A549 (cell line): ENCODE results near the gene TSNAXIP1. TPM values are rescaled to one million over a fixed set of nuclear protein-coding genes. Genes with fewer than 3 reads are reported as not detected.
A peak's percentile ranks its signal among the peaks of the same experiment; 100 is the strongest.

Source experiments
- BCL3 ChIP-seq: fragments of >200 bp; sonication (Bioruptor Twin); formaldehyde crosslinking; IDR thresholded peaks from 3 replicates; pipeline ENCODE4 v1.6.1; 2016
- BHLHE40 ChIP-seq: IDR thresholded peaks from 2 replicates; pipeline ENCODE4 v1.6.1; 2012; ENCODE audit warnings: low read depth, low read length, inconsistent platforms
- CBX2 ChIP-seq: fragments of 200-600 bp; sonication (generic); IDR thresholded peaks from 2 replicates; pipeline ENCODE4 v1.6.1; 2016; ENCODE audit warnings: low read depth, mild to moderate bottlenecking, borderline replicate concordance
- CBX8 ChIP-seq: fragments of 200-600 bp; sonication (generic); IDR thresholded peaks from 2 replicates; pipeline ENCODE4 v1.6.1; 2016
- CEBPB ChIP-seq, 2 experiments: fragments of >200 bp in 1 of 2; sonication (Bioruptor Twin) in 1 of 2; formaldehyde crosslinking in 1 of 2; IDR thresholded peaks; 2 replicates each; pipeline ENCODE4 v1.6.1; 2012 to 2016
- CHD4 ChIP-seq: fragments of 200-600 bp; sonication (generic); IDR thresholded peaks from 2 replicates; pipeline ENCODE4 v1.6.1; 2016; ENCODE audit warnings: antibody characterized with exemption, mild to moderate bottlenecking, borderline replicate concordance
- EHF ChIP-seq: fragments of 250-450 bp; sonication (Bioruptor Pico); IDR thresholded peaks from 2 replicates; pipeline ENCODE4 v1.5.0; 2020; ENCODE audit warnings: mild to moderate bottlenecking
- EP300 ChIP-seq, 2 experiments: fragments of >200 bp; sonication (Bioruptor Twin); formaldehyde crosslinking; IDR thresholded peaks; 2 replicates in 1 of 2; 3 replicates in 1 of 2; pipeline ENCODE4 v1.6.1; 2016 to 2017
- ESRRA ChIP-seq: fragments of 150-350 bp; IDR thresholded peaks from 2 replicates; pipeline ENCODE4 v1.6.1; 2014; ENCODE audit warnings: mild to moderate bottlenecking, low read length, borderline replicate concordance
- FOSL2 ChIP-seq, 2 experiments: fragments of 450-650 bp in 1 of 2; fragments of >200 bp in 1 of 2; sonication (Bioruptor Twin) in 1 of 2; formaldehyde crosslinking; IDR thresholded peaks; 2 replicates each; pipeline versions ENCODE4 v1.5.0 to v1.6.1; 2016 to 2020; ENCODE audit warnings: mild to moderate bottlenecking in 1 of 2, moderate library complexity in 1 of 2
- FOXS1 ChIP-seq: fragments of 250-450 bp; sonication (Bioruptor Pico); IDR thresholded peaks from 2 replicates; pipeline ENCODE4 v1.5.0; 2020; ENCODE audit warnings: mild to moderate bottlenecking, moderate library complexity
- GATA3 ChIP-seq: IDR thresholded peaks from 2 replicates; pipeline ENCODE4 v1.6.1; 2012; ENCODE audit warnings: borderline replicate concordance
- HDAC2 ChIP-seq: fragments of 200-600 bp; sonication (generic); IDR thresholded peaks from 2 replicates; pipeline ENCODE4 v1.6.1; 2016
- HEYL ChIP-seq: fragments of 250-450 bp; sonication (Bioruptor Pico); IDR thresholded peaks from 2 replicates; pipeline ENCODE4 v1.8.0; 2021; ENCODE audit warnings: mild to moderate bottlenecking, moderate library complexity
- HMGXB4 ChIP-seq: fragments of 250-450 bp; sonication (Bioruptor Pico); IDR thresholded peaks from 2 replicates; pipeline ENCODE4 v1.5.0; 2021; ENCODE audit warnings: mild to moderate bottlenecking, moderate library complexity, borderline replicate concordance
- HOXA7 ChIP-seq: fragments of 250-450 bp; sonication (Bioruptor Pico); IDR thresholded peaks from 2 replicates; pipeline ENCODE4 v1.5.0; 2020; ENCODE audit warnings: mild to moderate bottlenecking, moderate library complexity
- JUN ChIP-seq, 2 experiments: fragments of >200 bp; sonication (Bioruptor Twin); formaldehyde crosslinking; IDR thresholded peaks; 2 replicates in 1 of 2; 3 replicates in 1 of 2; pipeline ENCODE4 v1.6.1; 2016 to 2017
- JUNB ChIP-seq: fragments of >200 bp; sonication (Bioruptor Twin); formaldehyde crosslinking; IDR thresholded peaks from 2 replicates; pipeline ENCODE4 v1.6.1; 2016
- MAFK ChIP-seq: fragments of 450-650 bp; IDR thresholded peaks from 2 replicates; pipeline ENCODE4 v1.6.1; 2014; ENCODE audit not compliant: partially characterized antibody
- MAZ ChIP-seq: fragments of 150-350 bp; IDR thresholded peaks from 2 replicates; pipeline ENCODE4 v1.6.1; 2014; ENCODE audit warnings: antibody characterized with exemption, low read depth, low read length, borderline replicate concordance
- NFE2L2 ChIP-seq: fragments of 150-350 bp; conservative IDR thresholded peaks from 2 replicates; pipeline ENCODE4 v1.6.1; 2014; ENCODE audit warnings: low read length
- PHF8 ChIP-seq: fragments of 200-600 bp; sonication (generic); IDR thresholded peaks from 2 replicates; pipeline ENCODE4 v1.6.1; 2016; ENCODE audit warnings: low read depth, mild to moderate bottlenecking, antibody characterized with exemption, moderate library complexity, borderline replicate concordance
- POLR2A ChIP-seq: IDR thresholded peaks from 2 replicates; pipeline ENCODE4 v1.6.1; 2012; ENCODE audit warnings: mild to moderate bottlenecking, low read length
- RCOR1 ChIP-seq: fragments of 150-350 bp; IDR thresholded peaks from 2 replicates; pipeline ENCODE4 v1.6.1; 2014; ENCODE audit warnings: antibody characterized with exemption, low read length, low read depth
- RFX5 ChIP-seq: fragments of 450-650 bp; IDR thresholded peaks from 2 replicates; pipeline ENCODE4 v1.7.1; 2014; ENCODE audit warnings: antibody characterized with exemption, mild to moderate bottlenecking, moderate library complexity
- RNF2 ChIP-seq: fragments of 200-600 bp; sonication (generic); IDR thresholded peaks from 2 replicates; pipeline ENCODE4 v1.6.1; 2016; ENCODE audit warnings: low read depth, mild to moderate bottlenecking, antibody characterized with exemption, moderate library complexity, borderline replicate concordance
- TFCP2L1 ChIP-seq: fragments of 250-450 bp; sonication (Bioruptor Pico); IDR thresholded peaks from 2 replicates; pipeline ENCODE4 v1.5.0; 2021; ENCODE audit warnings: mild to moderate bottlenecking
- ZFP36 ChIP-seq: fragments of 450-650 bp; IDR thresholded peaks from 2 replicates; pipeline ENCODE4 v1.6.1; 2014; ENCODE audit warnings: borderline replicate concordance; ENCODE audit not compliant: partially characterized antibody
- ZNF302 ChIP-seq: fragments of 250-450 bp; sonication (Bioruptor Pico); IDR thresholded peaks from 2 replicates; pipeline ENCODE4 v1.9.0; 2021; ENCODE audit warnings: inconsistent platforms, mild to moderate bottlenecking, moderate library complexity
- polyA plus RNA-seq, 4 experiments: library from polyadenylated mRNA; depleted of rRNA in 3 of 4; stranded (reverse); fragments of >200 nt; fragmentation: RNase III in 1 of 4; extraction: RNeasy Plus Mini Kit Qiagen cat#74134 plus additional on column Dnase treatment in 1 of 4; gene quantifications; 2 replicates in 3 of 4; 3 replicates in 1 of 4; pipeline ENCODE4 v1.2.3, GENCODE V29; 2011 to 2017
- TF ChIP-seq, protein P1 (sequence below): fragments of 200-600 bp; sonication (generic); IDR thresholded peaks from 2 replicates; pipeline ENCODE4 v1.6.1; 2016; ENCODE audit warnings: antibody characterized with exemption, mild to moderate bottlenecking, moderate library complexity
- TF ChIP-seq, protein P2 (sequence below): fragments of 150-350 bp; IDR thresholded peaks from 2 replicates; pipeline ENCODE4 v1.6.1; 2014; ENCODE audit warnings: low read depth, mild to moderate bottlenecking, low read length
- TF ChIP-seq, protein P3 (sequence below): IDR thresholded peaks from 2 replicates; pipeline ENCODE4 v1.6.1; 2012; ENCODE audit warnings: low read depth, borderline replicate concordance
- TF ChIP-seq, protein P4 (sequence below): IDR thresholded peaks from 2 replicates; pipeline ENCODE4 v1.6.1; 2012

Gene TSNAXIP1
- polyA plus RNA-seq, 2 of the 4 experiments (the other 2 are of a cell fraction): 0.68 to 1.1 TPM

DNA sequence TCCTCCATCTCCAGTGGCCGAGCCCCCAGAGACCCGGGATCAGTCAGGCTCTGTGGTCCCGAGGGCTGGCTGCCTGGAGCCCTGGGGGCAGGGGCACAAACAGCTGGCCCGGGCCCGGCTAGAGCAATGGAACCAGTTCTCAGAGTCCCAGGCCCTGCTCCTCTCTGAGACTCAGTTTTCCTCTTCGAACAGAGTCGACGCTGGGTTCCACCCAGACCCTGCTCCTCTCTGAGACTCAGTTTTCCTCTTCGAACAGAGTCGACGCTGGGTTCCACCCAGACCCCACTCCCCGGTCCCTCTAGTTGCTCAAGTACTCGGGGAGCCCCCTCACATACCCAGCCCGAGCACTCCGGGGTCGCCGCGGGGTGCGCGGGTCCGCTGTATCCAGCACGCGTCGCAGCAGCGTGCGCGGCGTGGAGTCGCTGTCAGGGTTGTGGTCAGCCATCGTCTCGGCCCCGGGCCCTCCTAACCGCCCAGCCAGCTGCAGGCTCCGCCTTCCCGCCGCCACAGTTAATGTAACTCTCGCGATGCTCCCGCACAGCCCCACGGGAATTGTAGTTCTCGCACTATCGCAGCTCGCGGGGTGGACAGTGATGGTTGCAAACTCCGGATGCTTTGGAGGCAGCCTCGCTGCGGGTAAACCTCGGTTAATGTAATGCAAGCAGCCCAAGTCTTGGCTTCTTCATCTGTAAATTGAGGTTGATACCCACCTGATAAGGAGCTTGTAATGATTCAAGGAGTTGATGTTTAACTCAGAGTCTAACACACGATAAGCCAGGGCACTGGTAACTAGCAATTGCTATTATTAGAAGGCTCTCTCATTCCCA lies 26.9 kb downstream of the TSNAXIP1 start (continued):
- TF ChIP-seq GATA3 (peak; percentile 70), MAZ (no peak), JUN (IDR thresholded peaks at IDR 0.05) (peak in 1 of 2 experiments; percentile 42; a peak in 1 of 5 replicates), POLR2A (peak; percentile 76), EP300 (IDR thresholded peaks at IDR 0.05) (no peak), CEBPB (IDR thresholded peaks at IDR 0.05) (no peak), BCL3 (peak; percentile 31; the same call in 1 of the 3 replicates), CBX8 (no peak), RCOR1 (no peak), ZNF302 (CRISPR knock-in tag) (no peak), HMGXB4 (CRISPR knock-in tag) (no peak), CBX2 (no peak), TFCP2L1 (CRISPR knock-in tag) (no peak), PHF8 (peak; percentile 74; the same call in 1 of the 2 replicates), ZFP36 (no peak), JUNB (no peak), BHLHE40 (no peak), RFX5 (no peak), FOXS1 (no peak), NFE2L2 (no peak), HEYL (CRISPR knock-in tag) (no peak), FOSL2 (IDR thresholded peaks at IDR 0.05) (no peak), FOSL2 (CRISPR knock-in tag; IDR thresholded peaks at IDR 0.05) (no peak), HDAC2 (no peak), ESRRA (no peak), RNF2 (no peak), EHF (CRISPR knock-in tag) (no peak), CHD4 (no peak), MAFK (no peak), HOXA7 (CRISPR knock-in tag) (no peak)
- TF ChIP-seq, protein P1, sequence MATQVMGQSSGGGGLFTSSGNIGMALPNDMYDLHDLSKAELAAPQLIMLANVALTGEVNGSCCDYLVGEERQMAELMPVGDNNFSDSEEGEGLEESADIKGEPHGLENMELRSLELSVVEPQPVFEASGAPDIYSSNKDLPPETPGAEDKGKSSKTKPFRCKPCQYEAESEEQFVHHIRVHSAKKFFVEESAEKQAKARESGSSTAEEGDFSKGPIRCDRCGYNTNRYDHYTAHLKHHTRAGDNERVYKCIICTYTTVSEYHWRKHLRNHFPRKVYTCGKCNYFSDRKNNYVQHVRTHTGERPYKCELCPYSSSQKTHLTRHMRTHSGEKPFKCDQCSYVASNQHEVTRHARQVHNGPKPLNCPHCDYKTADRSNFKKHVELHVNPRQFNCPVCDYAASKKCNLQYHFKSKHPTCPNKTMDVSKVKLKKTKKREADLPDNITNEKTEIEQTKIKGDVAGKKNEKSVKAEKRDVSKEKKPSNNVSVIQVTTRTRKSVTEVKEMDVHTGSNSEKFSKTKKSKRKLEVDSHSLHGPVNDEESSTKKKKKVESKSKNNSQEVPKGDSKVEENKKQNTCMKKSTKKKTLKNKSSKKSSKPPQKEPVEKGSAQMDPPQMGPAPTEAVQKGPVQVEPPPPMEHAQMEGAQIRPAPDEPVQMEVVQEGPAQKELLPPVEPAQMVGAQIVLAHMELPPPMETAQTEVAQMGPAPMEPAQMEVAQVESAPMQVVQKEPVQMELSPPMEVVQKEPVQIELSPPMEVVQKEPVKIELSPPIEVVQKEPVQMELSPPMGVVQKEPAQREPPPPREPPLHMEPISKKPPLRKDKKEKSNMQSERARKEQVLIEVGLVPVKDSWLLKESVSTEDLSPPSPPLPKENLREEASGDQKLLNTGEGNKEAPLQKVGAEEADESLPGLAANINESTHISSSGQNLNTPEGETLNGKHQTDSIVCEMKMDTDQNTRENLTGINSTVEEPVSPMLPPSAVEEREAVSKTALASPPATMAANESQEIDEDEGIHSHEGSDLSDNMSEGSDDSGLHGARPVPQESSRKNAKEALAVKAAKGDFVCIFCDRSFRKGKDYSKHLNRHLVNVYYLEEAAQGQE: peak; percentile 96
- TF ChIP-seq, protein P2, sequence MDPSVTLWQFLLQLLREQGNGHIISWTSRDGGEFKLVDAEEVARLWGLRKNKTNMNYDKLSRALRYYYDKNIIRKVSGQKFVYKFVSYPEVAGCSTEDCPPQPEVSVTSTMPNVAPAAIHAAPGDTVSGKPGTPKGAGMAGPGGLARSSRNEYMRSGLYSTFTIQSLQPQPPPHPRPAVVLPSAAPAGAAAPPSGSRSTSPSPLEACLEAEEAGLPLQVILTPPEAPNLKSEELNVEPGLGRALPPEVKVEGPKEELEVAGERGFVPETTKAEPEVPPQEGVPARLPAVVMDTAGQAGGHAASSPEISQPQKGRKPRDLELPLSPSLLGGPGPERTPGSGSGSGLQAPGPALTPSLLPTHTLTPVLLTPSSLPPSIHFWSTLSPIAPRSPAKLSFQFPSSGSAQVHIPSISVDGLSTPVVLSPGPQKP: no peak
- TF ChIP-seq, protein P3, sequence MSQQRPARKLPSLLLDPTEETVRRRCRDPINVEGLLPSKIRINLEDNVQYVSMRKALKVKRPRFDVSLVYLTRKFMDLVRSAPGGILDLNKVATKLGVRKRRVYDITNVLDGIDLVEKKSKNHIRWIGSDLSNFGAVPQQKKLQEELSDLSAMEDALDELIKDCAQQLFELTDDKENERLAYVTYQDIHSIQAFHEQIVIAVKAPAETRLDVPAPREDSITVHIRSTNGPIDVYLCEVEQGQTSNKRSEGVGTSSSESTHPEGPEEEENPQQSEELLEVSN: peak; percentile 72; the same call in 1 of the 2 replicates
- TF ChIP-seq, protein P4, sequence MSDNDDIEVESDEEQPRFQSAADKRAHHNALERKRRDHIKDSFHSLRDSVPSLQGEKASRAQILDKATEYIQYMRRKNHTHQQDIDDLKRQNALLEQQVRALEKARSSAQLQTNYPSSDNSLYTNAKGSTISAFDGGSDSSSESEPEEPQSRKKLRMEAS: peak; percentile 73
